Activated CD4-positive, alpha-beta T cell treated with anti-CD3 and anti-CD28 coated beads for 36 hours (primary cell): ENCODE results near the gene SFMBT1. TPM values are rescaled to one million over a fixed set of nuclear protein-coding genes. Genes with fewer than 3 reads are reported as not detected.
A peak's percentile ranks its signal among the peaks of the same experiment; 100 is the strongest.

ENCODE experiments used
- ATAC-seq: fragments of 200-7000 bp; cut with Tn5 transposase; one replicate; pipeline ENCODE4 v1.10.0; 2021; ENCODE audit warnings: mild to moderate bottlenecking, moderate library complexity
- CTCF ChIA-PET: fragments of 350-600 bp; sonication (Branson Sonifier 250); formaldehyde crosslinking; loops from one replicate; lab custom pipeline; 2021; ENCODE audit warnings: antibody characterized with exemption; lab: Charles Lee
- POLR2A ChIA-PET: fragments of 350-600 bp; sonication (Branson Sonifier 250); formaldehyde crosslinking; loops from one replicate; lab custom pipeline; 2021; ENCODE audit warnings: antibody characterized with exemption, inconsistent platforms; lab: Charles Lee
- DNase-seq: peaks from one replicate; pipeline ENCODE4 v3.0.0-alpha.2; 2020
- H3K27ac Mint-ChIP-seq: one replicate; pipeline ENCODE4 v1.8.0; 2021; ENCODE audit warnings: mixed read lengths
- H3K27me3 Mint-ChIP-seq: one replicate; pipeline ENCODE4 v1.8.0; 2021; ENCODE audit warnings: mixed read lengths
- H3K36me3 Mint-ChIP-seq: one replicate; pipeline ENCODE4 v1.8.0; 2021; ENCODE audit warnings: low read depth, mixed read lengths
- H3K4me1 Mint-ChIP-seq: one replicate; pipeline ENCODE4 v1.8.0; 2021; ENCODE audit warnings: mixed read lengths
- H3K4me3 Mint-ChIP-seq: one replicate; pipeline ENCODE4 v1.8.0; 2021; ENCODE audit warnings: mild to moderate bottlenecking, moderate library complexity, mixed read lengths
- H3K9me3 Mint-ChIP-seq: one replicate; pipeline ENCODE4 v1.8.0; 2021; ENCODE audit warnings: low read depth, mixed read lengths
- intact Hi-C, 2 experiments: fragments of 100-400 bp; cut with DNase I in 1 of 2; cut with micrococcal nuclease in 1 of 2; formaldehyde crosslinking; loops; one replicate each; pipeline versions ENCODE4 v1.14.2 to v1.15.1; 2022 to 2024; cut with DNase I, micrococcal nuclease
- total RNA-seq, 2 experiments: library from RNA; stranded (reverse); gene quantifications; one replicate each; pipeline ENCODE4 v1.2.3, GENCODE V29; 2021

Gene SFMBT1
- total RNA-seq, 2 experiments from 2014 or later, result 14.5 to 20.3 TPM

DNA sequence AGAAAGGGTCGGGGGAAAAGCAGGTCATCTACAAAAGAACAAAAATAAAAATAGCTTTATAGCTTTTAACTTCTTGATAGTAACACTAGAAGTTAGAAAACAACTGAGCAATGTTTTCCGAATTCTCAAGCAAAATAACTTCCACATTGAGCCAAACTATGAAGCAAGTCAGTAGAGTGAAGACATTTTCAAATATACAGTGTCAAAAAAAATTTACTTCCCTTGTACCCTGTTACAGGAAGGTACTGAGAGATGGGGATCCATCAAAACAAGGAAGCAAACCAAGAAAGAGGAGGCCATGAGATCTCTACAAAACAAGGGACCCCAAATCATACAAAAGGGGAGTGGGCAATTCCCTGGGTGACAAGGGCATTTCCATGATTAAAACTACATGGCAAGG, 121.9 kb downstream of the SFMBT1 start:
- intact Hi-C loops, result no loop called here
- ATAC-seq (no peak), DNase-seq (no peak)
- ChIA-PET CTCF (no interaction called here), POLR2A (no interaction called here)
- Mint-ChIP-seq H3K36me3 (peaks cover 18% of the 10 kb centered on the region), H3K4me3 (no peak overlapping the region), H3K27me3 (no peaks in the 10 kb centered on the region), H3K4me1 (peaks cover 2% of the 10 kb centered on the region), H3K27ac (no peak overlapping the region), H3K9me3 (no peaks in the 10 kb centered on the region)

GRCh38 chr3:52920841-52921240, 125.0 kb downstream of the SFMBT1 start:
- DNase-seq, result no peak
- Mint-ChIP-seq H3K9me3 (no peaks in the 10 kb centered on the region), H3K27ac (no peak overlapping the region), H3K4me3 (no peak overlapping the region), H3K4me1 (peaks cover 2% of the 10 kb centered on the region), H3K36me3 (peaks cover 22% of the 10 kb centered on the region), H3K27me3 (no peaks in the 10 kb centered on the region)
- CTCF ChIA-PET, result interaction anchor here (0.9 to 1.5 kb wide), 3 partner anchors 12 to 106 kb away, joined by 3 to 5 read pairs (median 3); no protein-coding TSS in a partner anchor
- no peak for ATAC-seq
- POLR2A ChIA-PET, result no interaction called here
- intact Hi-C loops, result no loop called here

- intact Hi-C loops, result no loop called here
- DNase-seq (no peak), ATAC-seq (no peak)
- Mint-ChIP-seq H3K9me3 (no peaks in the 10 kb centered on the region), H3K27ac (no peak overlapping the region), H3K27me3 (no peaks in the 10 kb centered on the region), H3K4me1 (no peaks in the 10 kb centered on the region), H3K4me3 (no peak overlapping the region), H3K36me3 (peaks cover 20% of the 10 kb centered on the region)
- ChIA-PET POLR2A (no interaction called here), CTCF (no interaction called here)
Measured at GRCh38 chr3:52917044-52917443, 128.8 kb downstream of the SFMBT1 start.

DNA sequence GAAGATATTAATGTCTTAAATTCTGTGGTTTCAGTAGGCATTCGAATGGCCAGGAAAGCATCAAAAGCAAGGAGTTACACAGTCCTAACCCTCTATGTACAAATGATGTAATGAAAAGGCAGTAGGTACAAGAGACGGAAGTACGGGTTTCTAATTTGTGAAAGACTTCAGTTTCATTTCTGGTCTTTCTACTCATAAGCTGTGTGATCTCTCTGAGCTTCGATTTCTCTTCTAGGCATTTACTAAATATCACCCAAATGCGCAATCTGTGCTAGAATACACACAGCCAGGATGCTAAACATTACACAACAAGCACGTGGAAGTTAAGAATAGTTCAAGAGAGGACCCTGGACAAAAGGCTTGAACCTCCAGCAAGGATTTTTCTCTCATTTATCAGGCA, 130.6 kb downstream of the SFMBT1 start:
- intact Hi-C loops, result no loop called here
- ChIA-PET POLR2A (no interaction called here), CTCF (interaction anchor here (0.5 to 0.7 kb wide), 3 partner anchors 11 to 356 kb away, joined by 3 to 4 read pairs (median 3); no protein-coding TSS in a partner anchor)
- Mint-ChIP-seq H3K9me3 (no peaks in the 10 kb centered on the region), H3K4me1 (no peaks in the 10 kb centered on the region), H3K27ac (no peak overlapping the region), H3K27me3 (no peaks in the 10 kb centered on the region), H3K36me3 (peaks cover 26% of the 10 kb centered on the region), H3K4me3 (no peak overlapping the region)
- DNase-seq (no peak), ATAC-seq (no peak)

DNA sequence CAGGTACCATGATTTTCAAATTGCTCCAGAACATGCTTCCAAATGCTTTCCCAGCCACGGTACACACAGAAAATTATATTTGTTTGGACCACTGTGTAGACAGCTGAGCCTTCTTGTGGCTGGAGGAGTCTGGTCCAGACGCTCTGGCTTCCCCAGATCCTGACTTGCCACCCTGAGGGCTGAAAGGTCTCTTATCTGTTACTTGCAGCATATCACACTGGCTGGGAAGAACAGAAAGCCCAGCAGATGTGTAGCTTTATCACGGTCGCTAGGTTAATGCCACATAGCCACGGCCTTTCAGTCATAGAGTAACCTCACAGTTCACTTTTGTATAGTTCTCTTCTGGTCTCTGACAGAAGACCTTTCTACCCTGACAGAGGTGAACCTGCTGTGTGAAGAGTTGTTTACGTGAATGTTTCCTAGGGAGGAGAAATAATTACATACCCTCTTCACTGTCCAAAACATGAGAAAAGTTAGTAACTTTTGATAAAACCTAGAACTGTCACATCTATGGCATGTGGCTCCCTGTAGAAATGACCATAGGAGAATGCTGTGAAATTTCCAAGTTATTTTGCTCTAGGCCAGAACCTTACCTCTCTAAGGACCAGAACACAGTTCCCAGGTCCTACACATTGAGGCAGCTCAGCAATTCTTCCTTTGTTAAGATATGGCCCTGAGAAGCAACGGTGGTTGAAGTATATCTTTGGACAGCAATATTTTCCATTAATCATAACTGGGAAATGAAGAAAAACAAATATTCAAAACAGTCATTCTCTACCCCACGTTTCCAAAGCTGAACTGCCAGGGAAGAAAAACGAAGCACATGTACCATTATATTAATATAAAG, 132.8 kb downstream of the SFMBT1 start:
- no peaks in the 10 kb centered on the region for H3K27me3 Mint-ChIP-seq
- intact Hi-C loops, result no loop called here
- ATAC-seq (no peak), DNase-seq (no peak)
- no peak overlapping the region for H3K27ac Mint-ChIP-seq
- no peaks in the 10 kb centered on the region for H3K9me3 Mint-ChIP-seq
- peaks cover 31% of the 10 kb centered on the region for H3K36me3 Mint-ChIP-seq
- H3K4me1 Mint-ChIP-seq, result no peaks in the 10 kb centered on the region
- ChIA-PET POLR2A (no interaction called here), CTCF (interaction anchor here (0.8 to 1.5 kb wide), 4 partner anchors 21 to 283 kb away, joined by 3 to 5 read pairs (median 4); no protein-coding TSS in a partner anchor)
- no peak overlapping the region for H3K4me3 Mint-ChIP-seq

DNA sequence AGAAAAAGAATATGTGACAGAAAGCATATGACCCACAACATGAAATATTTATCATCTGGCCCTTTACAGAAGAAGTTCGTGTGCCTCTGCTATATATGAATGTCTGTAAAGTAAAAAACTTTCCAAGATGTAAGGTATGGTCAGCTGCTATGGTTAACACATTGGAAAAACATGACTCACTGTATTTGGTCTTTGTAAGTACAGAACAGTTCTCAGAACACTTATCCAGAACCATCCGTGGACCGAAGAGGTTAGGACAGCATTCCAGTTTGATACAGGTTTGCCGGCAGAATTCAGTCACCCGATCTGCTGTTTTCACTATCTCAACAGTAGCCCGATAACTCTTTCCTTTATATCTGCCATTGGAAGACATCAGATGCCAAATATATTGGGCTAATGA, 135.1 kb downstream of the SFMBT1 start:
- DNase-seq (no peak), ATAC-seq (no peak)
- no peaks in the 10 kb centered on the region for H3K9me3 Mint-ChIP-seq
- no peak overlapping the region for H3K4me3 Mint-ChIP-seq
- ChIA-PET POLR2A (no interaction called here), CTCF (no interaction called here)
- H3K36me3 Mint-ChIP-seq, result peaks cover 27% of the 10 kb centered on the region
- H3K27me3 Mint-ChIP-seq, result no peaks in the 10 kb centered on the region
- H3K27ac Mint-ChIP-seq, result peak overlapping the region; percentile 58
- intact Hi-C loops, result no loop called here
- no peaks in the 10 kb centered on the region for H3K4me1 Mint-ChIP-seq

DNA sequence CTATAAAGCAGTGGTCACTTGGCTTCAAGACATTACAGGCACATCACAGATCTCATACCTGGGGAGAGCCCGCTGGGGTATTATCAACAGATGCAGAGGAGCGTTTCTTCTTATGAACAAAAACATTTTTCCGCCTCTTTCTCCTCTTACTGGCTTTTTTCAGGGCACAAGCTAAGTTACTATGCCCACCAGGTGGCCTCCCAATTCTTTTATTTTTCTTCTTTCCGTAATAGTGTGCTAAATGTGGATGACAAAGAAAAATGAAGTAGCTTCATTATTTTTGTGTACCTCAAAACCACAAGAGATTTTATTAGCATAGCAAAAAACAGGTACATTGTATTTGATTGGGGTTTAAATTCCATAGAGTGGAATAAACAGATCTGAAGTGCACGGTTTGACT, 138.4 kb downstream of the SFMBT1 start:
- POLR2A ChIA-PET, result no interaction called here
- no peaks in the 10 kb centered on the region for H3K27me3 Mint-ChIP-seq
- no peaks in the 10 kb centered on the region for H3K4me1 Mint-ChIP-seq
- CTCF ChIA-PET, result interaction anchor here (0.9 to 1.4 kb wide), 4 partner anchors 20 to 203 kb away, joined by 3 to 5 read pairs (median 5); no protein-coding TSS in a partner anchor
- intact Hi-C loops, result no loop called here
- ATAC-seq, result no peak
- H3K4me3 Mint-ChIP-seq, result no peak overlapping the region
- H3K9me3 Mint-ChIP-seq, result no peaks in the 10 kb centered on the region
- no peak overlapping the region for H3K27ac Mint-ChIP-seq
- peaks cover 15% of the 10 kb centered on the region for H3K36me3 Mint-ChIP-seq
- DNase-seq, result no peak

DNA sequence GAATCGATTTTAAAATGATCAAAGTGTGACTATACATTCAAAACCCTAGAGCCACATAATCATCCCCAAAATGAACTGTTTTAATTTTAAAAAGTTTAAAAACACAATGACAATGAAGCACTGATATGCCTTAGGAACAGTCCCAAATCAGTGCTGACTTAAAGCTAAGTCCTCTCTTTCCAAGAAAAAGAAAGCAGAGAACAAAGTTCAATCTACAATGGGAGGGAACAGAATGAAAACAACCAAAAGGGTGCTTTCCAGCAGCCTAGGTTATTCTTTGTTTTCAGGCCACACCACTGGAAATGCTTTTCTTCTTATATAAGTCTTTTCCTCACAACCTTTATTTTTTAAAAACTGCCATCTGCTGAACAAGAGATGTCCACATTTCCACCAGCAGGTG, 141.3 kb downstream of the SFMBT1 start:
- Mint-ChIP-seq H3K27ac (no peak overlapping the region), H3K4me1 (no peaks in the 10 kb centered on the region), H3K27me3 (no peaks in the 10 kb centered on the region), H3K36me3 (peaks cover 3% of the 10 kb centered on the region), H3K9me3 (no peaks in the 10 kb centered on the region), H3K4me3 (no peak overlapping the region)
- no peak for ATAC-seq
- intact Hi-C loops, result no loop called here
- no peak for DNase-seq
- CTCF ChIA-PET, result interaction anchor here (0.6 to 3.1 kb wide), 5 partner anchors 11 to 56 kb away, joined by 3 to 13 read pairs (median 5); no protein-coding TSS in a partner anchor
- POLR2A ChIA-PET, result interaction anchor here (0.7 kb wide), 1 partner anchor 1849 kb away, joined by 3 read pairs; no protein-coding TSS in a partner anchor

GRCh38 chr3:52904000-52904399, 141.9 kb downstream of the SFMBT1 start:
- ChIA-PET POLR2A (interaction anchor here (0.7 kb wide), 1 partner anchor 1848 kb away, joined by 3 read pairs; no protein-coding TSS in a partner anchor), CTCF (interaction anchor here (0.6 to 3.1 kb wide), 4 partner anchors 10 to 55 kb away, joined by 3 to 13 read pairs (median 5); no protein-coding TSS in a partner anchor)
- Mint-ChIP-seq H3K36me3 (peaks cover 3% of the 10 kb centered on the region), H3K27ac (no peak overlapping the region), H3K4me3 (no peak overlapping the region), H3K4me1 (no peaks in the 10 kb centered on the region), H3K27me3 (no peaks in the 10 kb centered on the region), H3K9me3 (no peaks in the 10 kb centered on the region)
- ATAC-seq (no peak), DNase-seq (no peak)
- intact Hi-C loops, result no loop called here

DNA sequence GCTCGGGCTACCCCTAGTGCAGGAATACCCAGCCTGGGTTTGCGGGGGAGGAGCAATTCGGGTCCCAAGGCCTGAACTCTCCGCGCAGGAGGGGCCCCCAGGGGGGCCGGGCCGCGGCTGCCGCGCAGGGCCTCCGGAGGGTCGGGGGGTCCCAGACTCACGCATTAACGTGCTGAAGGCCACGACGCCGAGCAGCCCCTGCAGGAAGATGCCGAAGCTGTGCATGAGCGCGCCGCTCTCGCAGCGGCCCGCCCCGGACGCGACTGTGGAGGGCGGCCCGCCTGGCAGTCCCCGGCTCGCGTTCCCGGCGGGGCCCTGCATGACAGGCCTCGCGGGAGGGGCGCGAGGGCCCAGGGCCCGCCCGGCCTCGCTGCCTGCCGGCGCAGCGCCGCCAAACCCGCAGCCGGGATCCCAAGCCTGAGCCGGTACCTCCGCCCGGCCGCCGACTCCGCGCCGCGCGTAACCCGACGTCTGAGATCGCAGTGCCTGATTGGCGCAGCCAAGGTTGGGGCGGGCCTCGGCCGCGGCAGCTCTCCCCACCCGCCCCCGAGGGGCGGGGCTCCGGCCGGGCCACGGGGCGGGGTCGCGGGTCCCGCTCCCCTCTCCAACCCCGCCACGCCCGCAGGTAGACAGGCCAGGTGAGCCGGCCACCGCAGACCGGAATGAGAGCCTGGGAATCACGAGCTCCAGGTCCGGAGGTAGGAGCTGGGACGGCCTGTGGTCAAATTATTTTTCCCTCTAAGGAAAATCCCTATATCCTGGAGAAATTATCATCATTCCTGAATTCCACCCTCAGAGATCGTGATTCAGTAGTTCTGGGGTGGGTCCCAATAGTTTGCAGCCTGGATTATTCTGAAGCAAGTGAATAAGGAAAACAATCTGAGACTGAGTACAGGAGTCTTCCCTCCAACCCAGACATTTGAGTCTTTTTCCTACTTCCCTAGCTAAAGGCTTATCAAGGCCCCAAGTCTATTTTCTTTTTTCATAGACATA, 148.4 kb downstream of the SFMBT1 start, which contains the start of gene STIMATE:
Gene STIMATE, minus strand, starts transcription at position 419 of the 993 bp plus-strand sequence. Its CDS starts 98 bp downstream, at position 321.
- H3K27me3 Mint-ChIP-seq, result no peaks in the 10 kb centered on the region
- H3K4me3 Mint-ChIP-seq, result peak within 1 kb of the TSS; percentile 81
- H3K36me3 Mint-ChIP-seq, result peaks cover 3% of the 10 kb centered on the region
- peak within 1 kb of the TSS; percentile 48 for H3K27ac Mint-ChIP-seq
- peaks cover 49% of the 10 kb centered on the region for H3K4me1 Mint-ChIP-seq
- H3K9me3 Mint-ChIP-seq, result no peaks in the 10 kb centered on the region
- ChIA-PET CTCF (interaction anchor here (0.6 to 1.4 kb wide), 5 partner anchors 30 to 508 kb away, joined by 3 to 4 read pairs (median 3); no protein-coding TSS in a partner anchor), POLR2A (no interaction called here)
- intact Hi-C loops, result loop anchor here (1.0 to 10.0 kb wide), 15 partner anchors 37 to 987 kb away; partner anchors contain the start of genes GLT8D1 (in 2 of the 2), ACTR8 (in 1 of the 2), DUSP7 (in 1 of the 2) and GNL3 (in 1 of the 2)
- peak; percentile 91 for DNase-seq
- peak; percentile 82 for ATAC-seq
